ENCODE results near the gene CCDC28A.

DNA sequence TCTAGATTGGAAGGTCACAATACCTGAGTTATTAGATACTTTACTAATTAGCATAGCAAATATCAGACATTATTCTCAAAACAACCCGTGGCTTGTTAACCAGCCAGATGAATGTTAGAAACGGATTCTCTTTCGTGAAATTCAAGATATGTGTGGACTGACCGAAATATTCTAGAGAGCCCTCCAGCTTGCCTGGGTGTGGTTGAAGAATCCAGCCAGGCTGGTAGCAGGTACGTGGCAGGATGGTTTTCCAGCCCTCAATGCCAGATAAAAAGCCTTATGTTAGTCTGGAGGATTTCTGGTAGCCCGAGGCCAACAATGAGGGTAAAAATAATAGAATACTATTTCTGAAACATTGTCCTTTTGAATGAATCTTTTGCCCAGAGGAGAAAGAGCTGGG lies 41.7 kb downstream of the CCDC28A start:
- TF ChIP-seq RAD21 (IDR thresholded peaks at IDR 0.05; ENCODE audit: low read depth), result no peak
- no peak for TF ChIP-seq TAF1 (IDR thresholded peaks at IDR 0.05; ENCODE audit: low read depth)
- no peak for TF ChIP-seq CEBPB (IDR thresholded peaks at IDR 0.05)
- TF ChIP-seq FOXM1 (IDR thresholded peaks at IDR 0.05; ENCODE audit: borderline replicate concordance, low read depth), result no peak
- TF ChIP-seq TCF12 (IDR thresholded peaks at IDR 0.05; ENCODE audit: low read depth), result no peak
- TF ChIP-seq EP300 (IDR thresholded peaks at IDR 0.05; ENCODE audit: borderline replicate concordance), result no peak
